Uterus (tissue), 2 donors: ENCODE measurements around the gene KCNAB1.

Experiments used
- POLR2A ChIP-seq, 2 donors: fragments of 450-650 bp; IDR thresholded peaks; one replicate each; pipeline ENCODE4 v1.6.1; 2016; ENCODE audit warnings: antibody characterized with exemption in 2 of 2, mild to moderate bottlenecking in 1 of 2, moderate library complexity in 1 of 2
- TF ChIP-seq, protein P1 (sequence below), 4 experiments: fragments of 200-600 bp in 2 of 4; fragments of 450-650 bp in 2 of 4; sonication (generic) in 2 of 4; IDR thresholded peaks; one replicate each; pipeline ENCODE4 v1.5.1; 2016 to 2019; ENCODE audit warnings: antibody characterized with exemption in 4 of 4, mild to moderate bottlenecking in 2 of 4, moderate library complexity in 1 of 4

DNA sequence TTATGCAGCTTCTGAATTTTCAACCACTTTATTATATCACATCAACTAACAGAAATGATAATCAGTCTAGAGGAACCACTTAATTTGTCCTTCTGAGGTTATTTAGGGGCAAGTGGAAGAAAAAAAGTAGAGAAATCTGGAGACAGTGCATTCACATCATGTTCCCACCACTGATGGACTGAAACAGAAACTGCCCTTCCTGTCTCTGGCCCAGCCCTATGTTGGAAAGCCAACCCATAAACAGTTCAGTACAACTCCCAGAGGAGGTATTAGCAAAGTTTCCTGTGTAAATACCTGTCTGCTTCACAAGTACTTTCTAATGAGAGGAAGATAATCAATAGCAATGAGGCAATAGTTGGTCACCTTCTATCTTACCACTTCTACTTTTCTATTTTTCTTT lies 228.7 kb downstream of the KCNAB1 start:
- TF ChIP-seq POLR2A (IDR thresholded peaks at IDR 0.05): no peak
- TF ChIP-seq, protein P1, sequence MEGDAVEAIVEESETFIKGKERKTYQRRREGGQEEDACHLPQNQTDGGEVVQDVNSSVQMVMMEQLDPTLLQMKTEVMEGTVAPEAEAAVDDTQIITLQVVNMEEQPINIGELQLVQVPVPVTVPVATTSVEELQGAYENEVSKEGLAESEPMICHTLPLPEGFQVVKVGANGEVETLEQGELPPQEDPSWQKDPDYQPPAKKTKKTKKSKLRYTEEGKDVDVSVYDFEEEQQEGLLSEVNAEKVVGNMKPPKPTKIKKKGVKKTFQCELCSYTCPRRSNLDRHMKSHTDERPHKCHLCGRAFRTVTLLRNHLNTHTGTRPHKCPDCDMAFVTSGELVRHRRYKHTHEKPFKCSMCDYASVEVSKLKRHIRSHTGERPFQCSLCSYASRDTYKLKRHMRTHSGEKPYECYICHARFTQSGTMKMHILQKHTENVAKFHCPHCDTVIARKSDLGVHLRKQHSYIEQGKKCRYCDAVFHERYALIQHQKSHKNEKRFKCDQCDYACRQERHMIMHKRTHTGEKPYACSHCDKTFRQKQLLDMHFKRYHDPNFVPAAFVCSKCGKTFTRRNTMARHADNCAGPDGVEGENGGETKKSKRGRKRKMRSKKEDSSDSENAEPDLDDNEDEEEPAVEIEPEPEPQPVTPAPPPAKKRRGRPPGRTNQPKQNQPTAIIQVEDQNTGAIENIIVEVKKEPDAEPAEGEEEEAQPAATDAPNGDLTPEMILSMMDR (IDR thresholded peaks at IDR 0.05): no peak
